GM10266 (cell line): ENCODE data around the gene ASMT.

ENCODE experiments used
- DNase-seq: peaks from one replicate; pipeline ENCODE4 v3.0.0; 2012; ENCODE audit errors: extremely low spot score
- TF ChIP-seq, protein P1 (sequence below): IDR thresholded peaks from 2 replicates; pipeline ENCODE4 v1.5.1; 2012; ENCODE audit warnings: mild to moderate bottlenecking, low read depth; ENCODE audit not compliant: control insufficient read depth, insufficient read depth; ENCODE audit errors: missing control alignments

ASMT gene

DNA sequence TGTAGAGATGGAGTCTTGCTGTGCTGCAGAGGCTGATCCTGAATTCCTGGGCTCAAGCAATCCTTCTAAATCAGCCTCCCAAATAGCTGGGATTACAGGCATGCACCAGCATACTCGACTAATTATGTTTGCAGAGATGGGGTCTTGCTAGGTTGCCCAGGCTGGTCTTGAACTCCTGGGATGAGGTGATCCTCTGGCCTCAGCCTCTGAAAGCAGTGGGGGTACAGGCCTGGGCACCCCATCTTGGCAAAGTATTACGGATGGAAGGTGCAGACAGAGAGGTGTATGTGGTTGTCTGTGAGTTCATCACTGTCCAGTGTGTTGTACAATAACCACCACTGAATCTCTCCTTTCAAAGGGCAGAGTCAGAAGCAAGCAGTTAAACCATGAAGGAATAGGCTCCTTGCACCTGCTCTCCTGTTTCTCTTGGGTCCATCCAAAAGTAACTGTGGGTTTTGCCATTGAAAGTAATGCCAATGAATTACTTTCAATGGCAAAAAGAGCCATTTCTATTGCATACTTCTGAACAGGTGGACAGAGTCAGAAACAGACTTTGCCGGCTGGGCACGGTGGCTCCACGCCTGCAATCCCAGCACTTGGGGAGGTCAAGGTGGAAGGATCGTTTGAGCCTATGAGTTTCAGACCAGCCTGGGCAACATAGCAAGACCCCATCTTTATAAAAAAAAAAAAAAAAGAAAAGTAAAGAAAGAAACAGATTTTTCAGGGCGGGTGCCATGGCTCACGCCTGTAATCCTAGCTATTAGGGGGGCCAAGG is 30.4 kb upstream of the ASMT start:
- TF ChIP-seq, protein P1, sequence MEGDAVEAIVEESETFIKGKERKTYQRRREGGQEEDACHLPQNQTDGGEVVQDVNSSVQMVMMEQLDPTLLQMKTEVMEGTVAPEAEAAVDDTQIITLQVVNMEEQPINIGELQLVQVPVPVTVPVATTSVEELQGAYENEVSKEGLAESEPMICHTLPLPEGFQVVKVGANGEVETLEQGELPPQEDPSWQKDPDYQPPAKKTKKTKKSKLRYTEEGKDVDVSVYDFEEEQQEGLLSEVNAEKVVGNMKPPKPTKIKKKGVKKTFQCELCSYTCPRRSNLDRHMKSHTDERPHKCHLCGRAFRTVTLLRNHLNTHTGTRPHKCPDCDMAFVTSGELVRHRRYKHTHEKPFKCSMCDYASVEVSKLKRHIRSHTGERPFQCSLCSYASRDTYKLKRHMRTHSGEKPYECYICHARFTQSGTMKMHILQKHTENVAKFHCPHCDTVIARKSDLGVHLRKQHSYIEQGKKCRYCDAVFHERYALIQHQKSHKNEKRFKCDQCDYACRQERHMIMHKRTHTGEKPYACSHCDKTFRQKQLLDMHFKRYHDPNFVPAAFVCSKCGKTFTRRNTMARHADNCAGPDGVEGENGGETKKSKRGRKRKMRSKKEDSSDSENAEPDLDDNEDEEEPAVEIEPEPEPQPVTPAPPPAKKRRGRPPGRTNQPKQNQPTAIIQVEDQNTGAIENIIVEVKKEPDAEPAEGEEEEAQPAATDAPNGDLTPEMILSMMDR = no peak
- no peak for DNase-seq

DNA sequence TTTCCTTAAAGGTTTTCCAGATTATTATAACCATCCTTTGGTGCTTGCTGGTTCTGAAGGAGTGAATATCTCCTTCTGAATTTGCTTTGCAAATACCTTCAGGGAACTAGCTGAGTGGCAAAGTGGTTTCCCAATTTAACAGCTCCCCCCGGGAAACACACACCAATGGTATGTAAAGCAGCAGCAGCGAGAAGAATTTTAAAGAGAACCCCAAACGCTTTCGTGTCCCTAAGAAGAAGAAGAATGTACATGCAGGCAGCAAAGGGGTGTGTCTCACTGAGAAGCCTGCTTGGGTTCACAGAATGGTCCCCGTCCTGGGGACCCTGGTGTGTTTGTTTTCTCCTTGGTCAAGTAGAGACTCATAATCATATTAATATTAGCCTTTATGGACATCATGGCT is 27.7 kb upstream of the ASMT start:
- DNase-seq = no peak
- TF ChIP-seq, protein P1 = no peak

DNA sequence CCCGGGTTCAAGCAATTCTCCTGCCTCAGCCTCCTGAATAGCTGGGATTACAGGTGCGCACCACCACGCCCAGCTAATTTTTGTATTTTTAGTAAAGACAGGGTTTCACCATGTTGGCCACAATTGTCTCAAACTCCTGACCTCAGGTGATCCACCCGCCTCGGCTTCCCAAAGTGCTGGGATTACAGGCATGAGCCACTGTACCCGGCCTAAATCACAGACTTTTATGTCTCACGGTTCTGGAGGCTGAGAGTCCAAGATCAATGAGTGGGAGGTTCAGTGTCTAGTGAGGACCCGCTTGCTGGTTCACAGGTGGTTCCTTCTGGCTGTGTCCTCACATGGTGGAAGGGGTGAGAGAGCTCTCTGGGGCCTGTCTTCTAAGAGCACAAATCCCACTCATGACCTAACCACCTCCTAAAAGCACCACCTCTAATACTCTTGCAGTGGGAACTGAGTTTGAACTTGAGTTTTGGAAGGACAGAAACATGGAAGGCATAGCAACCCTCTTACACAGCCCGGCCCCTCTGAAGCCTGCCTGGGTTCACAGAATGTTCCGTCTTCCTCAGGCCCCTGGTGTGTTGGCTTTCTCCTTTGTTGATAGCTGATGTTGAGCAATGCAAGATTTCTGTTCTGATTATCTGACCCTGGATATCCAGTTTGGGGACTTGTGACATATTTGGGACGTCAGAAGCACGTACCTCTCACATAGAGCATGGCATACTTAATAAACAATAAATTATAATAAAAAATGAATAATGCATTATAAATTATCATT is 25.3 kb upstream of the ASMT start:
- TF ChIP-seq, protein P1 = no peak

DNA sequence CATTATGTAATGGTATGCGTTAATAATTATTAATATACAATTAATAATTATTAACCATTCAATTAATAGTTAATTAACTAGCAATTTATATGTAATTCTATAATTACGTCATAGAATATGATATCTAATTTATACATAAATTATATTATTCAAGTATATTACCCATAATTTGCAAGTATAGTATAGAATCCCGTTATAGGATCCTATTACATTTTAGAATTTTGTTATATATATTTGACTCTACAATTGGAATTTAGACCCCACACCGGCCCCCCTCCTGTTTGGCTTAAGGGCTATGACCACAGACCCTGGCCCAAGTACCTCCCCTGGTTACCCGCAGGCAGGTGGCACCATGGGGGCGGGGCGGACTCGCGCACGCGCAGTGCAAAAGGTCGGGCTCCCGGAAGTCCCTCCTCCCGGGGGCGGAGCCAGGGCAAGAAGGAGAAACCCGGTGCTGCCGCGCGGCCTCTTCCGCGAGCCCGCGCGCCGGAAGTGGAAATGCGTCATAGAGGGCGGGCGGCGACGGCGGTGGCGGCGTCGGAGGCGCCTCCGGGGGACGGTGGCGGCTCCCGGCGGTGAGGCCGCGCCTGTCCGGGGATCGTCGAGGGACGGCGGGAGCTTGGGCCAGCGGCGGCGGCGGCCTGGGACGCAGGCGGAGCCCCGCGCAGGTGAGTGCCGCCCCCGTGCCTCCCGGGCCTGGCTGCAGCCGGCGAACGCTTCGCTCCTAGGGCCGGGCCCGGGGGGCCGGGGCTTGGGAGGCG is 23.6 kb upstream of the ASMT start, which contains the start of gene AKAP17A:
TSS of gene AKAP17A (plus strand) at position 503 of the 761 bp plus-strand sequence. CDS start 1,859 bp downstream, outside the sequence.
- DNase-seq = peak; percentile 99

More for the DNA sequence above, 25.3 kb upstream of the ASMT start:
- no peak for DNase-seq

DNA sequence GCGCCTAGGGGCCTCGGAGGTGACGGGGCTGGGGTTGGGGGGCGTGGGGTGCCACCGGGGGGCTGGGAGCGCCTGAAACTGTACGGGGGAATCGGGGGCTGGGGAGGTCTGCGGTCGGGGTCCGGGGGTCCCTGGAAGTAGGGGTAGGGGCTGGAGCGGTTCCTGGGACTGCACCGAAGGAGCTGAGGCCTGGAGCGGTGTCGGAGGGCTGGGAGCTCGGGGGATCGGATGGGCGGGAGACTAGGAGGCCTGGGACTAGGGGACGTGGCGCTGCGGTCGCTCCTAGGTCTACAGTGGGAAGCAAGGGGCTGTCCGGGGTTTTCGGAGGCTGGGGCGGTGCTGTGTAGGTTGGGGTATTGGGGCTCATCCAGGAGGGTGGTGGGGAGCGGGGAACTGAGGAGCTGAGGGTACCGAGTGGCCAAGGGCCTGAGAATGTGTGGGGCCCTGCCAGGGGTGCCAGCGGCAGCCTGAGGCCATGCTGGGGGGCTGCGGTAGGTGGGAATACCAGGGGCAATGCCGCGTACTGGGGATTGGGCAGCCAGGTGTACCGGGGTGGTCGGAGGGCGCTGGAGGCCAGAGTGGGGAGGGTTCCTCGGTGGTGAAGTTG is 22.9 kb upstream of the ASMT start:
- TF ChIP-seq, protein P1 = no peak
- no peak for DNase-seq

More for the DNA sequence above, 23.6 kb upstream of the ASMT start, which contains the start of gene AKAP17A:
- TF ChIP-seq, protein P1 = peak; percentile 19

DNA sequence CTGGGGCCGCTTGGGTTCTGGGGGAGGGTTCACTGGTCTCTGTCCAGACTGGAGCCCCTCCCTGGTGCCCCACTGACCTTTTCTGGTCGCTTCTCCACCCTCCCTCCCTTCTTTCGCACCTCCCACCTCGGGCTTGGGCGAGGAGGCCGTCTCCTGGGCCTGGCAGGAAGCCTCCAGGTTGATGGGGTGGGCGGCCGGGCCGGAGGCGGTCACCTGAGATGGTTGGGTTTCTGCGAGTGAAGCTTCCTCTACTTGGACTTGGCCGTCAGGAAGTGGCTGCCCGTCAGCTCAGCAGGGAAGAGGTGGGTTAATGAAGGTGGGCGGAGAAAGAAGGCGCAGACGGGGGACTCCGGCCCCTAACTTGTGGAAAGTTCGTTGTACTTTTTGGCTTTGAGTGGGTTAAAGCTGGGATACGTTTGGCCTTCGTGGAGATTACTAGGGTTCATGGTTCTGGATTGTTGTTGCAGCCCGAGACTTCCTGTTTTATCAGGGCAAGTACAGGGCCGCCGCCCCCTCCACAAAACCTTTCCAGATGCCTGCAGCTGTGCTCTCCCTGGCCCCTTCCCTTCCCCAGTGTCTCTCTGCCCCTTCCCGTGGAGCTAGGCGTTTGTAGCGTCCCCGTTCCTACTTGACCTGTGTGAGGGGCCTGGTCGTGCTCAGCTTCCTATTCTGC is 22.3 kb upstream of the ASMT start:
- TF ChIP-seq, protein P1 = no peak
- peak; percentile 81 for DNase-seq
